Measurements from ENCODE around the gene COL12A1. TPM values are rescaled to one million over a fixed set of nuclear protein-coding genes. Genes with fewer than 3 reads are reported as not detected.

The COL12A1 gene
- total RNA-seq, 1 donor from 2014 or later: 17.5 TPM

DNA sequence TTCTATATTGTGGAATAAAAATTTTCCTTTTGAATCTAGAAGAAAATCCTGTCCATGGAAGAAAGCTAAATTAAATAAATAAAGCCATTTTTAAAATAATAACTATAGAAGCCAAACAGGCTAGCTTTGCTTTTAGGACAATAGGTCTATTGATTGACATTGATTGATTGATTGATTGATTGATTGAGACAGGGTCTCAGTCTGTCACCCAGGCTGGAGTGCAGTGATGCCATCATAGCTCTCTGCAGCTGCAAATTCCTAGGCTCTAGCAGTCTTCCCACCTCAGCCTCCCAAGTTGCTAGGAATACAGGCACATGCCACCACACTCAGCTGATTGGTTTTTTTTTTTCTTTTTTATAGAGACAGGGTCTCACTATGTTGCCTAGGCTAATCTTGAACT, 97.9 kb downstream of the COL12A1 start:
- TF ChIP-seq, protein P1, sequence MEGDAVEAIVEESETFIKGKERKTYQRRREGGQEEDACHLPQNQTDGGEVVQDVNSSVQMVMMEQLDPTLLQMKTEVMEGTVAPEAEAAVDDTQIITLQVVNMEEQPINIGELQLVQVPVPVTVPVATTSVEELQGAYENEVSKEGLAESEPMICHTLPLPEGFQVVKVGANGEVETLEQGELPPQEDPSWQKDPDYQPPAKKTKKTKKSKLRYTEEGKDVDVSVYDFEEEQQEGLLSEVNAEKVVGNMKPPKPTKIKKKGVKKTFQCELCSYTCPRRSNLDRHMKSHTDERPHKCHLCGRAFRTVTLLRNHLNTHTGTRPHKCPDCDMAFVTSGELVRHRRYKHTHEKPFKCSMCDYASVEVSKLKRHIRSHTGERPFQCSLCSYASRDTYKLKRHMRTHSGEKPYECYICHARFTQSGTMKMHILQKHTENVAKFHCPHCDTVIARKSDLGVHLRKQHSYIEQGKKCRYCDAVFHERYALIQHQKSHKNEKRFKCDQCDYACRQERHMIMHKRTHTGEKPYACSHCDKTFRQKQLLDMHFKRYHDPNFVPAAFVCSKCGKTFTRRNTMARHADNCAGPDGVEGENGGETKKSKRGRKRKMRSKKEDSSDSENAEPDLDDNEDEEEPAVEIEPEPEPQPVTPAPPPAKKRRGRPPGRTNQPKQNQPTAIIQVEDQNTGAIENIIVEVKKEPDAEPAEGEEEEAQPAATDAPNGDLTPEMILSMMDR (conservative IDR thresholded peaks at IDR 0.05; ENCODE audit: low read depth, low read length): no peak
- H3K4me3 ChIP-seq (ENCODE audit: low read depth, low read length): no peak overlapping the region
- no peak for DNase-seq (ENCODE audit: low read depth)

DNA sequence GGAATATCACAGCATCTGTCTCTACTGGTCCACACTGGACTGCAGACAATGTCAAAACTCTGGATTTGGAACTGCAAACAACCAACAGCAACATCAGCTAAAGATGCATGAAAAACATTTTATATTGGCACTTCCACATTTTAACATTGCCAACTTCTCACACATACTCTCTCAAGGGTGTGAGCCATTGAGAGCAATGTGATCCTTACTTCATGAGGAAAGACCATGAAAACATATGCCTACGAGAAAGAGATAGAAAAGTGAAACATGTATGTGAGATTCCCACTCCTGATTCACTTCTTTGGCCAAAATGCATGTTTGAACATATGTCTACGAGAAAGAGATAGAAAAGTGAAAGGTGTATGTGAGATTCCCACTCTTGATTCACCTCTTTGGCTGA, 99.4 kb downstream of the COL12A1 start:
- H3K4me3 ChIP-seq (ENCODE audit: low read depth, low read length): no peak overlapping the region
- DNase-seq (ENCODE audit: low read depth): no peak
- TF ChIP-seq, protein P1 (conservative IDR thresholded peaks at IDR 0.05; ENCODE audit: low read depth, low read length): no peak

DNA sequence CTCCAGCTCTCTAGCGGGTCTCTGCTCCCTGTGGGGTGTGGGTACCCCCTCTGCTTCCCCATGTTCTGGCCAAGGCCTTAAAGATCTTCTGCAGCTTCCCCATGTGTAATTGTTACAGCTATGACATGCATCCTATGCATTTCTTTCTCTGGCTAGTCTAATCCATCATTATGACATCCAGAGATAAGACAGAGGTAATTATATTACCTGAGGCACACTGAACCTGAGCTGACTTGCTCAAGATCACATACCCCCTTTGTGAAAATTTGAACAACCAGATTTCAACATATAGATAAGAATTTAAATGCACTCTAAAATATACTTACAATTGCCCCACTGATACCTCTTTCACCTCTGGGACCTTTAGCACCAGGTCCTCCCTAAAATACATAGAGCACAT, 102.4 kb downstream of the COL12A1 start:
- DNase-seq (ENCODE audit: low read depth): no peak
- H3K4me3 ChIP-seq (ENCODE audit: low read depth, low read length): no peak overlapping the region
- TF ChIP-seq, protein P1 (conservative IDR thresholded peaks at IDR 0.05; ENCODE audit: low read depth, low read length): no peak

DNA sequence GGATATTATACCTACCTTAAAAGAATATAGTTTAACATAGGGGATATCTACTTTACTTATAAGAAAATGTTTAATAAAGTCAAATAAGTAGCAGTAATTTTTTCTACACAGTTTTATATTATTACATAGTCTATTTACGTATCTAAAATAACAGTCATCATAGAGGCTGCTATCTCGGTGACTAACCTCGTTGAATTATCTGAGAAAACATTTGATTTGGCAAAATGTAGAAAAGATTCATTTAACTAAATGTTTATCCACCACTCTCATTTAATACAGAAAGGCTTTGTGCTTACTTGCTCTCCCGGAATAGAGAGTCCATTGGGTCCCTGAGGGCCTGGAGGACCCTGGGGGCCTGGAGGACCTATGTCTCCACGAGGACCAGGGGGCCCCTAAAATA, 103.6 kb downstream of the COL12A1 start:
- TF ChIP-seq, protein P1 (conservative IDR thresholded peaks at IDR 0.05; ENCODE audit: low read depth, low read length): no peak
- DNase-seq (ENCODE audit: low read depth): no peak
- H3K4me3 ChIP-seq (ENCODE audit: low read depth, low read length): no peak overlapping the region

DNA sequence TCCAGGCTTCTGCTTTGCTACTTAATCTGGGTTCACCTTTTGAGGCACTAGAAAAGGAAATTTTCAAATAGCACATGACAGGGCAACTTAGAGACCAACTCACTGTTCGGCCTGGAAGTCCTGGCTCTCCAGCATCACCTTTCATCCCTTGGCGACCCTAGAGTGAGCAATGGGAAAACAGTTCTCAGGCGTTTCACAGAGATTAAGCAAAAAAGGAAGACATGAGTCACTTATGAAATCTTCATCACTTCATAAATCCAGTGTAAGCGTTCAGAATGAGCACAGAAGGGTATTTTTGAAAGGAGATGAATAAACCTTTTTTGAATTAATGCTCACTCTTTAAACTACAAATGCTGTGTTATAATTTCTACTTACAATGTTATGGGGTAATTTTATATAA, 104.0 kb downstream of the COL12A1 start:
- DNase-seq (ENCODE audit: low read depth): no peak
- no peak overlapping the region for H3K4me3 ChIP-seq (ENCODE audit: low read depth, low read length)
- TF ChIP-seq, protein P1 (conservative IDR thresholded peaks at IDR 0.05; ENCODE audit: low read depth, low read length): no peak

DNA sequence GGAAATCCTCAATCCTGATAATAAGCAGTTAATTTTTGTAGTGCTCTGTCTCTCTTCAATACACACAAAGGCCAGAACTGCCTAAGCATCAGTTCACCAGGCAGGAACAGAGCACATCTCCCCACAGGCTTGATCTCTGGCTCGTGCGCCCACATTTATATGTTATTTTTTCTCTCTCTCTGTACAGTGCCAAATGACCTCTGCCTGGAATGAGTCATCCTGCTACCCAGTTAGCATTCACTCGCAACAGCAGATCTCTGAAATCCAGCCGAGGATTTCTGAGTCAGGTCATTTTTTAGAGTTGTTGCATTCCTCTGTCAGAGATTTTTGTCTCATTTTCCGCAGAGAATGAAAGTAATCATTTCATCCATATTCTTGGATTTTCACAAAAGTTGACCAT, 107.1 kb downstream of the COL12A1 start:
- H3K4me3 ChIP-seq (ENCODE audit: low read depth, low read length): no peak overlapping the region
- DNase-seq (ENCODE audit: low read depth): peak; percentile 89
- TF ChIP-seq, protein P1 (conservative IDR thresholded peaks at IDR 0.05; ENCODE audit: low read depth, low read length): no peak

DNA sequence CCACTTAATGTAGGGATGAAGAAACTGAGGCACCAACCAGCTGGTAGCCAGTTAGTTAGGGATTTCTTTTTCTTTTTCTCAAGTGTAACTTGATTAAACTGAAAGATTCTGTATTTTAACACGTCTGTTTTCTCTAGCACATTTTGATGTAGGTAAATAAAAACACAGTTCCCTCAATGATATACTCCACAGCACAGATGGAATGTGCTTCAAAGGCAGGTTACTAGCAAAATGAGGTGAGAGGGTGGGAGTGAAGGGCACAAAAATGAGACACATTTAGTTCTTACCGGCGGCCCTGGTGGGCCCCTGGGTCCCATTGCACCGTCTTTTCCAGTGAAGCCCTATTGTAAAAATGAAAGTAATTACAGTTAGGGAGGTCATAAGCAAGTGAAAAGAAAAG, 108.9 kb downstream of the COL12A1 start:
- peak overlapping the region; percentile 18 for H3K4me3 ChIP-seq (ENCODE audit: low read depth, low read length)
- TF ChIP-seq, protein P1 (conservative IDR thresholded peaks at IDR 0.05; ENCODE audit: low read depth, low read length): no peak
- DNase-seq (ENCODE audit: low read depth): no peak
